Tongue (tissue), 2 donors: Measurements from ENCODE around the gene HDAC4. TPM values are rescaled to one million over a fixed set of nuclear protein-coding genes. Genes with fewer than 3 reads are reported as not detected.
A peak's percentile ranks its signal among the peaks of the same experiment; 100 is the strongest.
"Not testable (repeated sequence)": the region's sequence is repeated elsewhere in the genome, so short reads cannot be mapped to it uniquely, and the experiment has no call there.

ENCODE experiments used
- DNase-seq: peaks from one replicate; pipeline ENCODE4 v3.0.0-alpha.2; 2015
- total RNA-seq: library from RNA; depleted of rRNA; stranded (reverse); fragments of >200 nt; gene quantifications from one replicate; pipeline ENCODE4 v1.2.3, GENCODE V29; 2014

Gene HDAC4
- total RNA-seq, 1 donor from 2014 or later, result 34.2 TPM

- DNase-seq, result no peak
Measured at GRCh38 chr2:239184968-239185903, 215.6 kb downstream of the HDAC4 start.

- DNase-seq, result no peak
Measured at GRCh38 chr2:239184179-239184578, 216.6 kb downstream of the HDAC4 start.

GRCh38 chr2:239182981-239183791, 217.6 kb downstream of the HDAC4 start:
- DNase-seq, result no peak

GRCh38 chr2:239181903-239182581, 218.8 kb downstream of the HDAC4 start:
- peak; percentile 65 for DNase-seq

- no peak for DNase-seq
Measured at GRCh38 chr2:239181074-239181902, 219.5 kb downstream of the HDAC4 start.

GRCh38 chr2:239180526-239181073, 220.2 kb downstream of the HDAC4 start:
- no peak for DNase-seq

- DNase-seq, result no peak
Measured at GRCh38 chr2:239179851-239180371, 220.9 kb downstream of the HDAC4 start.

- no peak for DNase-seq
Measured at GRCh38 chr2:239178954-239179353, 221.9 kb downstream of the HDAC4 start.

- no peak for DNase-seq
Measured at GRCh38 chr2:239178484-239178883, 222.3 kb downstream of the HDAC4 start.

- DNase-seq, result no peak
Measured at GRCh38 chr2:239177908-239178307, 222.9 kb downstream of the HDAC4 start.

GRCh38 chr2:239177325-239177724, 223.5 kb downstream of the HDAC4 start:
- DNase-seq, result no peak

- DNase-seq, result not testable (repeated sequence)
Measured at GRCh38 chr2:239176138-239176803, 224.5 kb downstream of the HDAC4 start.

- DNase-seq, result no peak
Measured at GRCh38 chr2:239175181-239175580, 225.6 kb downstream of the HDAC4 start.

- DNase-seq, result no peak
Measured at GRCh38 chr2:239173301-239173700, 227.5 kb downstream of the HDAC4 start.

GRCh38 chr2:239171643-239172042, 229.2 kb downstream of the HDAC4 start:
- no peak for DNase-seq

GRCh38 chr2:239169311-239170048, 231.3 kb downstream of the HDAC4 start:
- DNase-seq, result no peak

GRCh38 chr2:239168575-239168974, 232.2 kb downstream of the HDAC4 start:
- no peak for DNase-seq

- peak; percentile 70 for DNase-seq
Measured at GRCh38 chr2:239167766-239168444, 232.9 kb downstream of the HDAC4 start.
